GM19043 (cell line): ENCODE data around the gene ZSWIM8.

ENCODE experiments used
- ATAC-seq: cut with Tn5 transposase; IDR thresholded peaks from one replicate; pipeline ENCODE4 v1.9.1; 2021; ENCODE audit warnings: low read depth; ENCODE audit not compliant: unreplicated experiment

ZSWIM8 gene

DNA sequence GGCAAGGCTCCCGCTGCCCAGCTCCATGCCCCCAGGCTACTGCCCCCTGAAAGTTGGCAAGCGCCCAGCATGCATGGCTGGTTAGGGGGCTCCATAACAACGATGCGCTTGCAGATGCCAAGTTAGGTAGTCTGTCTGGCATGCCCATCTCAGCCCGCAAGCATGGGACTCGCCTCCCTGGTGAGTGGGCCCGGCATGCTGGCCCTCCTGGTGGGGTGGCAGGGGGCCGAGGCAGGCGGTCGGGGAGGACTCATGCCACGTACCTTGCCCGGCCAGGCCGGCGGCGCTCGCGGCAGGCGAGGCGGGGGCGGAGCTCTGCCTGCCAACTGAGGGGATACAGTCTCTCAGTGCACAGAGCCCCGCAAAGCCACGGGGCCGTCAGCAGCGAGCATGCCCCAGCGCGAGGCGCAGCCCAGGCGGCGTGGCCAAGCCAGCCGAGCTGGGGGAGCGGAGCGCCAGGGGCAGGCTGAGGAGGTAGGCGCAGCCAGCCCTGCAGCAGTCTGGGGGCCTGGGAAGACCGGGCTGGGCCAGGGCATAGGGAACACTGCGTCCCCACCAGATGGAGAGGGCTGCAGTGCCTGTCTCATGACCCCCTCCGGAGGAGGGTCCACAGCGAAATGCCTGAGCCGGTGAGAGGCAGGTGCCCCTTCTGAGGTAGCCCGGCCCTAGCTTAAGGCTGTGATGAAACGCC is 54.0 kb downstream of the ZSWIM8 start:
- no peak for ATAC-seq

DNA sequence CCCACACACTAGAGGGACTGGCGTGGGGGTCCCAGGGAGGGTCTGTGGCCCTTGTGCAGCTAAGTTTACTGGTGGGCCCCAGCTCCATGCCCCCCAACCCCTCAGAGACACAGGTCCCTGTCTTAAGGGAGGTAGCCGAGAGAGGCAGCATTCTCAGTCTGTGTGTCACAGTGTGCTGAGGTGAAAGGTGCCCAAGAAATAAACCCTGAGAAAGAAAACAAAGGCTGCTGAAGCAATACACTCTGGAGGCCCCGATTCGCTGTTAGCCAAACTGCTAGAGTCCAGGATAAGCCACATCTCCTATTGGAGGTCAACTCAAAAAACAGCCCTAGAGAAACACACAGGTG is 54.6 kb downstream of the ZSWIM8 start:
- ATAC-seq, result no peak

DNA sequence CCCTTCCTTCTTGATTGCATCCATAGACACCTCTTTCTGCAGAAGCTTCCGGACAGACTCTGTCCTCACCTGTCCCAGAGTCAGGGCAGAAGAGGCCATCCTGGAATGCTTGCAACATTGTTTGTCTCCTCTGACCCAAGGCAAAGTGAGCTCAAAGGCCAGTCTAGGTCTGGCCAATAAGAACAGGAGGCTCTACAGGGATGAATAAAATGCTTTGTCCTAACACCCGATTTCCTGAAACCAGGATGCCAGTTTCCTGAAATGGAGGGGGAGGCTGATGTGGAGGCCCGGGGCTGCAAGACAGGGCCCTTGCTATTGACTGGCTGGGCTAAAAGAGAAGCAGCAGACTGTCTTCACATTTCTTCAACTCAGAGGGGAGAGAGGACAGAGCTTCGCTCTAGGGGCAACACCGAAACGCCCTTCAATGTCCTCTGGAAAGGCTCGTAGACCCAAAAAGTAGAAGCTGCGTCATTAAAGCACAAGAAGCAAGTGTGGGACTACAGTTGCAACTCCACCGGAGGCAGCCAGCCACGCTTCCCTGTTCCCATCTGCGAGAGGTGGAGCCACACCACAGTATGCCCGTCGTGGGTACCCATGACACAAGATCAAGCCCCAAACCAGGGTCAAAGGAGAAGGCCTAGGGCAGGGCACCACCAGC is 55.1 kb downstream of the ZSWIM8 start:
- no peak for ATAC-seq

GRCh38 chr10:73841061-73841421 is 55.6 kb downstream of the ZSWIM8 start:
- no peak for ATAC-seq

DNA sequence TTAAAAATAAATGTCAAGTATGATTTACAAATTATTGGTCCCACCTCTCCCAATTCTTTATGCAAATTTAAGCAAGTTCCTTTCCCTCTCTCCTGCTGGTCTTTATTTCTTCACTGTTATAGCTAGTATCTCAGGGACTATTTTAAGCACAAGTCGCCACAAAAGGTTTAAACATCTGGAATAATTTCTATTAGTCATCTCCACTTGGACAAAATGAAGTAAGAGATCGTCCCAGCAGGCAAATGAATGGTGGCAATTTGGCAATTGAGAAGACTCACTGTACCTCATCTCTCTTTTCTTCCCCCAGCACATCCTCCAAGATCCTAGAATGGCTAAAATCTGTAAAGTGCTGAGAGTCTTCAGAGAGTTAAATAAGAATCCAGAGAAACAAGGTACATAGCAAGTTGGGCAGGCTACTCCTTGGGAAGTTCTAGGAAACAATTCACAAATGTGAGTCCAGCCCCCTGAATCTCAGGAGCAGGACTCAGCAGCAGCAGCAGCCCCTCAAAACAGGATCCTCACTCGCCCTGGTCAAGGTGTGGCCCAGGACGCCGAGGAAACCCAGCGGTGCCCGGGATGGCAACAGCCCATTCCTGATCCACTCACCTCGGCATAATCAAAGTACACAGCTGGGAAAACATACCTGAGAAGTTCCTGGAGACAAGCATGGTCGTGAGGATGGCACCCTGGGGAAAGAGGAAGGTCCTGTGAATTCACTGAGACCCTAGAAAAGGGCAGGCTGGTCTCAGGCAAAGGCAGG is 56.3 kb downstream of the ZSWIM8 start:
- no peak for ATAC-seq

- ATAC-seq, result no peak
Measured at GRCh38 chr10:73842349-73842748, 56.9 kb downstream of the ZSWIM8 start.

DNA sequence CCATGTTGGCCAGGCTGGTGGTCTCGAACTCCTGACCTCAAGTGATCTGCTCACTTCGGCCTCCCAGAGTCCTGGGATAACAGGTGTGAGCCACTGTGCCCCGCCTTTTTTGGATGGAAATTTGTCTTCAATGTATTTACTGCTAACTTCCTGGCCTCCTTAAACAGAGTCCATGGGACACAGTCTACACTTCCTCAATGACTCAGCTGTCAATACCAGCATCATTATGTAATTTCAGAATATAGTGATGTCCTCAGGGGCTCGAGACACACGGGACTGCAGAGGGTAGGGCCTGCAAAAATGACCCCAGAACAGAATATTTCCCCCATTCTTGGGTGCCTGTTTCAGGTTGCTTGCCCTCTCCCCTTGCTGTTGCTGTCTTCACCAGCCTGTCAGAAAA is 57.9 kb downstream of the ZSWIM8 start:
- ATAC-seq, result no peak

GRCh38 chr10:73847031-73847430 is 61.6 kb downstream of the ZSWIM8 start:
- no peak for ATAC-seq

DNA sequence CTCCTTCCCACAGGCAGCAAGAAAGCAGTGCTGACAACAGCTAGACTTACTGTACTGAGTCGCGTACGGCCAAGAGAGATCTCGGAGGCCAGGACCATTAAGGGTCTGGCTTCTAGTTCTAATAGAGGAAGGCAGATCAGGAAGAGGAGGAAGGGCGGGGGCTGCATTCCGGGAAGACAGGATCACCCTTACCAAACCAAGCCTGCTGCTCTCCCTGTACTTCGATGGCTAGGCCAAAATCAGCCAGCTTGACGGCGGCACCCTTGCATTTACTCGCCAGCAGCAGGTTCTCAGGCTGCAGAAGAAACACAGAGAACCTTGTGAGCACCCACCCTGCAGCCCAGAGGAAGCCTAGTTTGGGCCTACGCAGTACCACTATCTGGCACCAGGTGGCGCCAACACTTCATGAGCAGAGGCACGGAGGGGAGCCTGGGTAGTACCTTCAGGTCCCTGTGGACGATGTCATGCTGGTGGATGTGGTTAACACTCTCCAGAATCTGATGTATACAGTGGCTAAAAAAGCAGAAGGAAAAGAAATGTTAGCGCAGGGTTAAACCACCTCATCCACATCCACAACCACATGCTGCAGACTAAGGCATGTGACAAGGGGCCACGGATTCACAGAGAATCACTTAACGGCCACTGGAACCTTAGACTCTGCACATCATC is 63.5 kb downstream of the ZSWIM8 start:
- peak; percentile 97 for ATAC-seq

- ATAC-seq, result no peak
Measured at GRCh38 chr10:73850211-73850610, 64.8 kb downstream of the ZSWIM8 start.

DNA sequence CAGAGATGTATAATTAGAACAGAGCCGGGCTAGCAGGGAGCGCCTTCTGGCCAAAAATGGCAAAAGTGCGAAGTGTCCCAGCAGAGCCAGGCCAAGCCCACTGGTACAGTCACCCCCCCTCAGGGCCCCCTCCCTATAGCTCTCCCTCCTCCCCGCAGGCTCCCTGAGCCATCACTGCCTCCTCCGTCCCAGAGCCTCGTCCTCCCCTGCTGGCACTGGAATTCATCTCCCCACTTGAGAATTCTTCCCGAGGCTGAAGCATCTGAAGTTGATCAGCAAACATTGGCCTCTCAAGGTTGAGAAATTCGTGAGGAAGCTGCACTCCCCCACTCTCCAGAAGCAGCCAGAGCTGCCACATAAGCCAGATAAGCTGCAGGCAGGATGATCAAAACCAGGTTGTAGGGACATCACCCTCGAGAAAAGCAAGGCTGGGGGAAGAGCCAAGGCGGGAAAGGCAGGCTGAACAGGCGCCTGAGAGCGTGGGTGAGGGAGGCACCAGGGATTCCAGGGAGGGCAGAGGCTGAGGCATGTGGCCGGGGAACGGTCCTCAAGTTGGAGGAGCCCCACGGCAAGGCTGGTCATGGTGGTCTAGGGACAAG is 65.6 kb downstream of the ZSWIM8 start:
- ATAC-seq, result no peak
